Testis (tissue), 3 donors: ENCODE measurements around the gene PPTC7. TPM values are rescaled to one million over a fixed set of nuclear protein-coding genes. Genes with fewer than 3 reads are reported as not detected.
A peak's percentile ranks its signal among the peaks of the same experiment; 100 is the strongest.

Source experiments
- DNase-seq: peaks from one replicate; pipeline ENCODE4 v3.0.0-alpha.2; 2019
- H3K27ac ChIP-seq, 2 donors: fragments of 200-600 bp; sonication (generic); one replicate each; pipeline ENCODE4 v1.5.1; 2019
- H3K27me3 ChIP-seq: fragments of 200-600 bp; sonication (generic); one replicate; pipeline ENCODE4 v1.5.1; 2019
- H3K36me3 ChIP-seq: fragments of 200-600 bp; sonication (generic); one replicate; pipeline ENCODE4 v1.5.1; 2017; ENCODE audit warnings: low read depth; ENCODE audit errors: missing control alignments
- H3K4me1 ChIP-seq: fragments of 200-600 bp; sonication (generic); one replicate; pipeline ENCODE4 v1.5.1; 2019
- H3K4me3 ChIP-seq, 2 donors: fragments of 200-600 bp; sonication (generic); one replicate each; pipeline ENCODE4 v1.5.1; 2017 to 2019
- H3K9me3 ChIP-seq: fragments of 200-600 bp; sonication (generic); one replicate; pipeline ENCODE4 v1.5.1; 2017
- CTCF ChIP-seq, 3 experiments: fragments of 450-650 bp in 2 of 3; fragments of 200-600 bp in 1 of 3; sonication (generic) in 1 of 3; IDR thresholded peaks; one replicate each; pipeline ENCODE4 v1.5.1; 2016 to 2019; ENCODE audit warnings: antibody characterized with exemption in 3 of 3, mild to moderate bottlenecking in 2 of 3, moderate library complexity in 1 of 3
- POLR2A ChIP-seq: fragments of 450-650 bp; IDR thresholded peaks from one replicate; pipeline ENCODE4 v1.6.1; 2017; ENCODE audit warnings: antibody characterized with exemption, mild to moderate bottlenecking, moderate library complexity
- WGBS, 2 donors: methylation state at CpG; one replicate each; pipeline ENCODE4 v1.1.5; 2018; 5-methylcytosine and 5-hydroxymethylcytosine counted together
- intact Hi-C: fragments of 100-400 bp; cut with DNase I; formaldehyde crosslinking; loops from one replicate; pipeline ENCODE4 v1.15.1; 2023; ENCODE audit warnings: low total_unique reads
- polyA plus RNA-seq: library from polyadenylated mRNA; stranded (reverse); fragments of 350-450 nt; fragmentation: Illumina TruSeq; extraction: RNeasy Lipid Tissue Mini Kit (QIAGEN cat#74804); gene quantifications from one replicate; pipeline ENCODE4 v1.2.3, GENCODE V29; 2014; ENCODE audit warnings: low read depth, low replicate concordance; ENCODE audit not compliant: insufficient read depth
- total RNA-seq, 2 donors: library from RNA; depleted of rRNA; stranded (reverse); fragments of >200 nt; gene quantifications; one replicate each; pipeline ENCODE4 v1.2.3, GENCODE V29; 2016

PPTC7 gene
- total and polyA plus RNA-seq, 3 donors from 2014 or later = 23.7 to 30.8 (median 29.0) TPM

- DNase-seq = no peak
- Histone ChIP-seq H3K27ac (no peak overlapping the region), H3K4me3 (no peak overlapping the region), H3K4me1 (peaks cover 7% of the 10 kb centered on the region), H3K9me3 (no peaks in the 10 kb centered on the region), H3K36me3 (no peaks in the 10 kb centered on the region), H3K27me3 (no peaks in the 10 kb centered on the region)
- TF ChIP-seq POLR2A (no peak), CTCF (IDR thresholded peaks at IDR 0.05) (no peak)
- intact Hi-C loops = loop anchor here (10.0 kb wide), 1 partner anchor 78 kb away; no protein-coding TSS in a partner anchor
- WGBS, 2 donors = 93 to 99% methylated on average over 5 of the region's 5 CpGs
Measured at GRCh38 chr12:110616471-110617115, 33.5 kb upstream of the PPTC7 start.

- H3K9me3 ChIP-seq = no peaks in the 10 kb centered on the region
- TF ChIP-seq CTCF (IDR thresholded peaks at IDR 0.05) = no peak
- no peak for TF ChIP-seq POLR2A
- intact Hi-C loops = loop anchor here (10.0 kb wide), 1 partner anchor 80 kb away; no protein-coding TSS in a partner anchor
- no peaks in the 10 kb centered on the region for H3K36me3 ChIP-seq
- no peak overlapping the region for H3K27ac ChIP-seq
- WGBS, 2 donors = 77% methylated on average over 8 of the region's 8 CpGs
- H3K4me1 ChIP-seq = peaks cover 7% of the 10 kb centered on the region
- H3K4me3 ChIP-seq = peak overlapping the region in 1 of 2 donors; percentile 69
- no peaks in the 10 kb centered on the region for H3K27me3 ChIP-seq
- no peak for DNase-seq
Measured at GRCh38 chr12:110615171-110615570, 32.1 kb upstream of the PPTC7 start.

GRCh38 chr12:110613771-110614684 lies 30.9 kb upstream of the PPTC7 start, which contains the start of gene TCTN1:
TSS of gene TCTN1 (plus strand) at chr12:110614129. CDS start at chr12:110614183, 54 bp downstream.
- H3K4me3 ChIP-seq = peak within 1 kb of the TSS; percentile 69 to 70
- H3K36me3 ChIP-seq = no peaks in the 10 kb centered on the region
- peak; percentile 50 for TF ChIP-seq POLR2A
- TF ChIP-seq CTCF (IDR thresholded peaks at IDR 0.05) = no peak
- H3K27me3 ChIP-seq = no peaks in the 10 kb centered on the region
- H3K27ac ChIP-seq = peak within 1 kb of the TSS; percentile 32 to 70
- WGBS, 2 donors = 1 to 2% methylated on average over 29 to 45 of the region's 60 CpGs
- peaks cover 7% of the 10 kb centered on the region for H3K4me1 ChIP-seq
- peak; percentile 98 for DNase-seq
- no peaks in the 10 kb centered on the region for H3K9me3 ChIP-seq
- intact Hi-C loops = loop anchor here (10.0 kb wide), 1 partner anchor 81 kb away; no protein-coding TSS in a partner anchor

GRCh38 chr12:110613071-110613770 lies 30.1 kb upstream of the PPTC7 start:
- peaks cover 7% of the 10 kb centered on the region for H3K4me1 ChIP-seq
- intact Hi-C loops = loop anchor here (10.0 kb wide), 1 partner anchor 82 kb away; no protein-coding TSS in a partner anchor
- no peaks in the 10 kb centered on the region for H3K36me3 ChIP-seq
- WGBS, 2 donors = 41 to 53% methylated on average over 21 to 23 of the region's 23 CpGs
- peak overlapping the region; percentile 69 to 70 for H3K4me3 ChIP-seq
- no peak for DNase-seq
- H3K27ac ChIP-seq = peak overlapping the region; percentile 32 to 70
- H3K27me3 ChIP-seq = no peaks in the 10 kb centered on the region
- TF ChIP-seq POLR2A = no peak
- no peak for TF ChIP-seq CTCF (IDR thresholded peaks at IDR 0.05)
- no peaks in the 10 kb centered on the region for H3K9me3 ChIP-seq
